NT2/D1 (cell line): Measurements from ENCODE around the gene PRELID3B.

Source experiments
- DNase-seq: peaks from one replicate; pipeline ENCODE4 v3.0.0-alpha.2; 2011; ENCODE audit warnings: low read depth, low spot score
- H3K27me3 ChIP-seq: 2 replicates; pipeline ENCODE4 v1.6.0; 2011; ENCODE audit warnings: mild to moderate bottlenecking; ENCODE audit not compliant: insufficient read length, insufficient read depth
- H3K36me3 ChIP-seq: 2 replicates; pipeline ENCODE4 v1.6.1; 2011; ENCODE audit warnings: mild to moderate bottlenecking, low read length, mixed read lengths; ENCODE audit not compliant: insufficient read depth, insufficient read length
- H3K4me1 ChIP-seq: 2 replicates; pipeline ENCODE4 v1.5.1; 2011; ENCODE audit not compliant: insufficient read depth, insufficient read length
- H3K4me3 ChIP-seq: 2 replicates; pipeline ENCODE4 v1.5.1; 2011; ENCODE audit warnings: low read depth; ENCODE audit not compliant: insufficient read length
- H3K9ac ChIP-seq: 2 replicates; pipeline ENCODE4 v1.6.0; 2011; ENCODE audit warnings: low read depth; ENCODE audit not compliant: insufficient read length
- H3K9me3 ChIP-seq: 2 replicates; pipeline ENCODE4 v1.5.1; 2011; ENCODE audit warnings: mild to moderate bottlenecking, low read length; ENCODE audit not compliant: insufficient read depth
- SUZ12 ChIP-seq: IDR thresholded peaks from 2 replicates; pipeline ENCODE4 v1.6.1; 2011; ENCODE audit not compliant: insufficient read length, insufficient read depth; ENCODE audit errors: extremely low read depth
- YY1 ChIP-seq: IDR thresholded peaks from 2 replicates; pipeline ENCODE4 v1.6.1; 2011; ENCODE audit not compliant: insufficient read length, insufficient read depth
- ZNF274 ChIP-seq: IDR thresholded peaks from 2 replicates; pipeline ENCODE4 v1.6.1; 2011; ENCODE audit warnings: mild to moderate bottlenecking, low read depth, low read length

The PRELID3B gene

DNA sequence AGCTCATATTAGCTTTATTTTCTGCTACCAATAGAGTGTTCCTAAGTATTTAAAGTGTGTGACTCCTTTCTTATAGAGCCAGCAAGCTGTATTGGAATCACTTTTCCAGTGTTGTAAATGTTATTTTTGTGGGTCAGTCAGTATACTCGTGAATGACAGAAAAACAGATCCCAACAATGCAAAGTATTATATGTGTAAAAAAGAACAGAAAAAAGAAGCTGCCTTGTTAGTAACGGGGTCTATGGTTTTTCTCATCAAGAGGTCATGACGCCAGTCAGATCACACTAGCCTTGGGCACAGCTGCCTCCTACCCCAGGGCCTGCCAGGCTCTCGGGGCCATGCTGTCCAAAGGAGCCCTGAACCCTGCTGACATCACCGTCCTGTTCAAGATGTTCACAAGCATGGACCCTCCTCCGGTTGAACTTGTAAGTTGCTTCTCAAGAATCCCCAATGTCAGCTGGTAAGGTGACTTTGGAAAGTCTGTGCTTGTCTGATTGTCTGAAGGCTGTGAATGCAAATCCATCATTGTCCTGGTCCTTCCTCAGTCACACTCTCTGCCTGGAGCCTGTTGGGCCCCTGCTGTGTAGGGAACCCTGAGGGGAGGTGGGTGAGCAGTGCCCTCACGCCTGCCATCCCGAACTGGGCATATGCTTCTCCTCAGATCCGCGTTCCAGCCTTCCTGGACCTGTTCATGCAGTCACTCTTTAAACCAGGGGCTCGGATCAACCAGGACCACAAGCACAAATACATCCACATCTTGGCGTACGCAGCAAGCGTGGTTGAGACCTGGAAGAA lies 51.7 kb downstream of the PRELID3B start:
- peaks cover 98% of the 10 kb centered on the region for H3K36me3 ChIP-seq
- TF ChIP-seq SUZ12 (no peak), YY1 (no peak), ZNF274 (no peak)
- H3K4me3 ChIP-seq, result no peak overlapping the region
- no peaks in the 10 kb centered on the region for H3K27me3 ChIP-seq
- no peak for DNase-seq
- H3K9ac ChIP-seq, result no peak overlapping the region
- H3K4me1 ChIP-seq, result no peaks in the 10 kb centered on the region
- no peaks in the 10 kb centered on the region for H3K9me3 ChIP-seq

GRCh38 chr20:58989196-58989595 lies 53.4 kb downstream of the PRELID3B start:
- TF ChIP-seq ZNF274 (no peak), SUZ12 (no peak), YY1 (no peak)
- peaks cover 95% of the 10 kb centered on the region for H3K36me3 ChIP-seq

DNA sequence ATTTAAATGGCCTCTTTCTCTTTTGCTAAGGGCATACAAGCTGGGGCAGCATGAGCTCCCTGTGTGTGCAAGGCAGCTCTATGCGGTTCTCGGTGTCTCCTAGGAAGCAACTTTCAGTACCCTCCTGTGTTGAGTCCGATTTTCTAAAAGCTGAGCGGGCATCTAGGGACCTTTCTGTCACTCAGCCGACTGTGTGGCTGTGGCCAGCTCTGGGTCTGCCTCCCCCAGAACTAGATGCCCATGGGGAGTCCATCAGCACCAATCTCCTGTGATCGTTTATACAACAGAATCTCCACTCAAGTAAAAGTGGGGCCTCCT lies 54.1 kb downstream of the PRELID3B start:
- TF ChIP-seq ZNF274, result no peak
- no peak for TF ChIP-seq YY1
- TF ChIP-seq SUZ12, result no peak
- Histone ChIP-seq H3K4me3 (no peak overlapping the region), H3K9ac (no peak overlapping the region), H3K4me1 (no peaks in the 10 kb centered on the region), H3K27me3 (no peaks in the 10 kb centered on the region), H3K9me3 (no peaks in the 10 kb centered on the region), H3K36me3 (peaks cover 89% of the 10 kb centered on the region)
- DNase-seq, result no peak

More at GRCh38 chr20:58989196-58989595, 53.4 kb downstream of the PRELID3B start:
- H3K9me3 ChIP-seq, result no peaks in the 10 kb centered on the region
- H3K4me3 ChIP-seq, result no peak overlapping the region
- no peak overlapping the region for H3K9ac ChIP-seq
- no peak for DNase-seq
- H3K4me1 ChIP-seq, result no peaks in the 10 kb centered on the region
- no peaks in the 10 kb centered on the region for H3K27me3 ChIP-seq

GRCh38 chr20:58987790-58988564 lies 54.6 kb downstream of the PRELID3B start:
- peaks cover 83% of the 10 kb centered on the region for H3K36me3 ChIP-seq
- DNase-seq, result no peak
- H3K4me3 ChIP-seq, result no peak overlapping the region
- H3K9me3 ChIP-seq, result no peaks in the 10 kb centered on the region
- H3K4me1 ChIP-seq, result no peaks in the 10 kb centered on the region
- TF ChIP-seq SUZ12 (no peak), YY1 (no peak), ZNF274 (no peak)
- H3K27me3 ChIP-seq, result no peaks in the 10 kb centered on the region
- H3K9ac ChIP-seq, result no peak overlapping the region

DNA sequence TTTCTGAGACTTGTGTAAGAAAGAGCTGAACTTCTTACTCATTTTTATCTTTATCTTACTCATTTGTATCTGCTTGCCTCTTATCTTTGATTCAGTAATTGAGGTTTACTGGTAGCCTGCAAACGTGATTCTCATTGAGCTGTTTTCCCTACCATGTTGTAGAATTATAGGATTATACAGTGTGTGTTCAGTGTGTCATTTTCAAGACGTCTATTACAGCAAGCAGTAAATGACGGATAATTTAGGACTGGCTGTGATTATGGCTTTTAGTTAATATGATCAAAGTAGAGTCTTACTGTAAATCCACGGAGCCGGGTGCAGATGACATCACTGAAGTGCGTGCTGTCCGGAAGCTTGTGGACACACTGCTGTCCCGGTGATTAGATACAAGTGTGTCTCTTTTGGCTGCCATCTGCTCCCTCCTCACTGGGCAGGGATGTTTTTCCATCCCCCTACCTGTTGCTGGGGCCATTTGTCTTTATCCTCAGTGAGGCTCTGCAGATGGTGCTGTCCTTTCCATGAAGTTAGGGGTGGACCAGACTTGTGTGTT lies 55.5 kb downstream of the PRELID3B start:
- Histone ChIP-seq H3K9me3 (no peaks in the 10 kb centered on the region), H3K36me3 (peaks cover 81% of the 10 kb centered on the region), H3K4me3 (no peak overlapping the region), H3K27me3 (no peaks in the 10 kb centered on the region), H3K4me1 (peaks cover 5% of the 10 kb centered on the region), H3K9ac (no peak overlapping the region)
- no peak for DNase-seq
- TF ChIP-seq YY1, result no peak
- TF ChIP-seq SUZ12, result no peak

DNA sequence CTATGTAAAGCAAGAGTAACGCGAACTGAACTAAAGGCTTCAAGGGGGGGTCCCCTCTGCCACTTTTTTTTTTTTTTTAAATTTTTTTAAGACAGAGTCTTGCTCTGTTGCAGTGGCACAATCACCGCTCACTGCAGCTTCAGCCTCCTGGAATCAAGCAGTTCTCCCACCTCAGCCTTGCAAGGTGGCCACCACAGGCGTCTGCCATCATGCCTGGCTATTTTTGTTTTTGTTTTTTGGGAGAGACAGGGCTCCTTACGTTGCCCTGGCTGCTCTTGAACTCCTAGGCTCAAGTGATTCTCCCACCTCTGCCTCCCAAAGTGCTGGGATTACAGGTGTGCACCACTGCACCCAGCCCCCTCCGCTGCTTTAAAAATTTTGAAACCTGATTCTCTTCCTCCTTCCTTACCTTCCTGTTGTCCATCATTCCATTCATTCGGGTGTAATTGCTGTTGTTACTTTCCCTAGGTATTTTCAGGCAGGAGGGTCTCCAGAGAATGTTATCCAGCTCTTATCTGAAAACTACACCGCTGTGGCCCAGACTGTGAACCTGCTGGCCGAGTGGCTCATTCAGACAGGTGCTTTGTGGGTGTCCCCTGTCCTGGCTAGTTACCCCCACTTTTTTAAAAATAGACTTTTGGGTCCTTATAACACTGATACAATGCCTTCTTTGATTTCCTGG lies 56.2 kb downstream of the PRELID3B start:
- Histone ChIP-seq H3K4me1 (peaks cover 5% of the 10 kb centered on the region), H3K9ac (no peak overlapping the region), H3K9me3 (no peaks in the 10 kb centered on the region), H3K27me3 (no peaks in the 10 kb centered on the region), H3K4me3 (no peak overlapping the region), H3K36me3 (peaks cover 74% of the 10 kb centered on the region)
- no peak for DNase-seq
- no peak for TF ChIP-seq ZNF274
- TF ChIP-seq SUZ12, result no peak
- no peak for TF ChIP-seq YY1

GRCh38 chr20:58985656-58986055 lies 56.9 kb downstream of the PRELID3B start:
- no peak overlapping the region for H3K4me3 ChIP-seq
- no peaks in the 10 kb centered on the region for H3K27me3 ChIP-seq
- no peak for TF ChIP-seq YY1
- no peak for TF ChIP-seq ZNF274
- TF ChIP-seq SUZ12, result no peak
- no peaks in the 10 kb centered on the region for H3K9me3 ChIP-seq
- peaks cover 5% of the 10 kb centered on the region for H3K4me1 ChIP-seq
- DNase-seq, result no peak
- no peak overlapping the region for H3K9ac ChIP-seq
- H3K36me3 ChIP-seq, result peaks cover 67% of the 10 kb centered on the region
